Stimulated activated CD4-positive, alpha-beta T cell treated with anti-CD3 and anti-CD28 coated beads, Interleukin-12 subunit alpha, Interleukin-12 subunit beta, amount 100 ng/mL, for 24 hours (primary cell): ENCODE measurements around the gene RASSF5.

ENCODE experiments used
- DNase-seq, 2 experiments: peaks; one replicate each; pipeline ENCODE4 v3.0.0-alpha.2; 2020; ENCODE audit warnings: low read depth in 2 of 2

Gene RASSF5

DNA sequence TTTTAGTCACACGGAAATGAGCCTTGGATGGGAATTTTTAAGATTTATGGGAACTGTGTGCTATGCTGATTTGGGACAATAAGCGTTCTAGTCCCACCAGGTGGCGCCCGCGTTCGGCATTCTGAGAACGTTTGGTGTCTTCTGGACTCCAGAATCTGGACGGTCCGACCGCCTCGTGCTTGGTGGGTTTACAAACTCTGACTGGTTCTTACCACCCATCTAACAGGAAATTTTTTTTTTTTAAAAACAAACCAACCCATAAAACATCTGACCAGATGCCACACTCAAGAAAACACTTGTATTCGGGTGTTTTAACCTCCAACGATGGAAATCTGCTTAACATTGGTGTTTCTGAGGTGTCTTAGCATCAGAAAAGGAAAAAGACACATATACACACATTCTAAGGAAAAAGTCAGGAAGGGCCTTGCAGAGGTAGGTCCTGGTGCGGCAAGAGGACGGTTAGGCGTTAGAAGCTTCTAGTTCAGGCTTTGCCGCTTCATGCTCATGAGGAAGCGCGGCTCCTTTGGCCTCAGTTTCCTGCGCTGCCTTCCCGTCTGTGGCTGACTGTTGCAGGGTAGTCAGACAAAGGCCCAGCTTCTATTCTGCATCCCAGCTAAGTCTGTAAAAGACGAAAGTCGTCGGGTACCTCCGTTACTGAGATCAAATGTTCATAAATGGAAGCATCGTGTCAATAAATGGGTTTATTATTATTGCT, 127.2 kb downstream of the RASSF5 start:
- DNase-seq, result peak; percentile 42 to 83

GRCh38 chr1:206635080-206635977, 128.0 kb downstream of the RASSF5 start, which contains the start of gene DYRK3:
TSS of gene DYRK3 (plus strand) at chr1:206635536. CDS start at chr1:206635704, 168 bp downstream.
- DNase-seq, result peak; percentile 82 to 93

DNA sequence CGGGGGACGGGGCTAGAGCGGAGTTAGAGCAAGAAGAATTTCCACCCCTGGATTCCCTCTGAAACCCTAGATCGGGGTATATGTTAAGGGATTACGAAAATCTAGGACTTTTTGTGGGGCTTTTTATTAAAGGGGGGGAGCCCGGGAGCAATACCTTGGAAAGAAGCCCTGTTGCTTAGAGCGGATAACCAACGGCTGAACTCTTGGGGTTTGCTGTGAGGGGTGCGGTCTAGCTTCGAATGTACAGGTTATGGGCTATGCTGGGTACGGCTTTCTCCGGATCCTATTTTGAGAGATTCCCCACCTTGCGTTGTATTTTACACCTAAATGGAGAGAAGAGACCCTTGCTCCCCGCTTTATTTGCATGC, 128.6 kb downstream of the RASSF5 start:
- no peak for DNase-seq

GRCh38 chr1:206636671-206637070, 129.3 kb downstream of the RASSF5 start:
- DNase-seq, result no peak

DNA sequence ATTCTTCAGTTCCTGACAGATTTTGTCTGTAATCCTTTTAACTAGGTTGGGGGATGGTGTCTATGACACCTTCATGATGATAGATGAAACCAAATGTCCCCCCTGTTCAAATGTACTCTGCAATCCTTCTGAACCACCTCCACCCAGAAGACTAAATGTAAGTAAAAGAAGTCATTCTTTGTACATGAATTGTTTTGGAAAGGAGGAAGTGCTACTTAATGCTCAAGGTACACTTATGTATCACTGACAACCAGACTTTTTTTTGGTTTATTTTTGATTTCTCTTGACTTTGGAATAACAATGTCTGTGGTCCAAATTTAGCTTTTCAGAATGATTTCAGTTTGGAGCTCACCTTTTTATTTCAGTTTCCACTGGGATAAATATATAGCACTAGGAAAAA, 130.3 kb downstream of the RASSF5 start:
- no peak for DNase-seq
